GM12878 (cell line): Measurements from ENCODE around the gene LUZP2.

Experiments
- ESRRA ChIP-seq: IDR thresholded peaks from 2 replicates; pipeline ENCODE4 v1.6.1; 2012; ENCODE audit warnings: mild to moderate bottlenecking, low read length, improper control_type of control experiment
- GABPA ChIP-seq: IDR thresholded peaks from 2 replicates; pipeline ENCODE4 v1.6.1; 2014; ENCODE audit warnings: antibody characterized with exemption, low read depth, mild to moderate bottlenecking, inconsistent platforms
- HDAC6 ChIP-seq: fragments of 200-600 bp; sonication (generic); IDR thresholded peaks from one replicate; pipeline ENCODE4 v1.8.0; 2017; ENCODE audit warnings: antibody characterized with exemption; ENCODE audit not compliant: unreplicated experiment
- SP1 ChIP-seq: IDR thresholded peaks from one replicate; pipeline ENCODE4 v1.6.1; 2011; ENCODE audit warnings: low read depth, low read length
- TF ChIP-seq, protein P1 (sequence below), 3 experiments: IDR thresholded peaks in 2 of 3; conservative IDR thresholded peaks in 1 of 3; 2 replicates each; pipeline ENCODE4 v1.5.1; 2011; ENCODE audit warnings: low read depth in 3 of 3, low read length in 3 of 3, mild to moderate bottlenecking in 3 of 3, control low read depth in 2 of 3, moderate library complexity in 2 of 3, inconsistent platforms in 1 of 3, mixed read lengths in 1 of 3; ENCODE audit not compliant: control insufficient read depth in 2 of 3, insufficient read depth in 1 of 3; ENCODE audit errors: extremely low read depth in 1 of 3

DNA sequence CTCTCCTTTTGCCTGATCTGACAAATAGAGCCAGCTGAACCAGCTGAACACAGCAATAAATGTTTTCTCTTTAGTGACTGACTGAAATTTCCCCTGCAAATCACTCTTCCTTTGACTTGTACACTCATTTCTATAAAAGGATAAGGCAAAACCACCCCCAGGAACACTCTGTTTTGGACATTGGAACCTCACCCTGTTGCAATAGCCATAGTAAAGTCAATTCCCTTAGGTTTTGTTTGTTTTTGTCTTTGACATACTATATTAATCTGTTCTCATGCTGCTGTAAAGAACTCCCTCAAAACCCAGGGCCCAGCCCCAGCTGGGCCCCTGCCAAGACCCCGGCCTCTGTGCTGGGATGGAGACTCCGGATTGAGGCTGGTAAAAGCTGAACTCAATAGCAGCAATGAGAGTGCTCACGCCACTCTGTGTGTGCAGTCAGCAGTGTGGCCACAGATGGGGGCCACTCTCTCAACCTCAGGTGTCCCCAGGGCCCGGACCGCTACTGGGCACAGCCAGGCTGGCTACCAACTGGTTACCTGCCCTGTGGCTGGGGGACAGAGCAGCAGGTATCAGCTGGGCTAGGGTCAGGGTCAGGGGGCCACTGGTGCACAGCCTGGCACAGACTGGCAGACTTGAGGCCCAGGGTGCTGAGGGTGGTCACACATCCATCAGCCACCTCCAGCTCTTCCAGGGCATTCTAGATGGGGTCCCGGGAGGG is 597.4 kb downstream of the LUZP2 start:
- TF ChIP-seq GABPA (no peak), HDAC6 (no peak), SP1 (no peak), ESRRA (no peak)
- TF ChIP-seq, protein P1, sequence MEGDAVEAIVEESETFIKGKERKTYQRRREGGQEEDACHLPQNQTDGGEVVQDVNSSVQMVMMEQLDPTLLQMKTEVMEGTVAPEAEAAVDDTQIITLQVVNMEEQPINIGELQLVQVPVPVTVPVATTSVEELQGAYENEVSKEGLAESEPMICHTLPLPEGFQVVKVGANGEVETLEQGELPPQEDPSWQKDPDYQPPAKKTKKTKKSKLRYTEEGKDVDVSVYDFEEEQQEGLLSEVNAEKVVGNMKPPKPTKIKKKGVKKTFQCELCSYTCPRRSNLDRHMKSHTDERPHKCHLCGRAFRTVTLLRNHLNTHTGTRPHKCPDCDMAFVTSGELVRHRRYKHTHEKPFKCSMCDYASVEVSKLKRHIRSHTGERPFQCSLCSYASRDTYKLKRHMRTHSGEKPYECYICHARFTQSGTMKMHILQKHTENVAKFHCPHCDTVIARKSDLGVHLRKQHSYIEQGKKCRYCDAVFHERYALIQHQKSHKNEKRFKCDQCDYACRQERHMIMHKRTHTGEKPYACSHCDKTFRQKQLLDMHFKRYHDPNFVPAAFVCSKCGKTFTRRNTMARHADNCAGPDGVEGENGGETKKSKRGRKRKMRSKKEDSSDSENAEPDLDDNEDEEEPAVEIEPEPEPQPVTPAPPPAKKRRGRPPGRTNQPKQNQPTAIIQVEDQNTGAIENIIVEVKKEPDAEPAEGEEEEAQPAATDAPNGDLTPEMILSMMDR (IDR thresholded peaks at IDR 0.05 in 2 of 3, conservative IDR thresholded peaks at IDR 0.05 in 1 of 3; ENCODE audit: control insufficient read depth in 2 of 3, extremely low read depth in 1 of 3, insufficient read depth in 1 of 3, low read depth in 3 of 3, low read length in 3 of 3), result no peak
